ENCODE measurements around the gene LATS2.
"Not testable (repeated sequence)": the region's sequence is repeated elsewhere in the genome, so short reads cannot be mapped to it uniquely, and the experiment has no call there.

The LATS2 gene

GRCh38 chr13:20991741-20992520, 69.5 kb downstream of the LATS2 start:
- no peak for DNase-seq (ENCODE audit: low read depth)

DNA sequence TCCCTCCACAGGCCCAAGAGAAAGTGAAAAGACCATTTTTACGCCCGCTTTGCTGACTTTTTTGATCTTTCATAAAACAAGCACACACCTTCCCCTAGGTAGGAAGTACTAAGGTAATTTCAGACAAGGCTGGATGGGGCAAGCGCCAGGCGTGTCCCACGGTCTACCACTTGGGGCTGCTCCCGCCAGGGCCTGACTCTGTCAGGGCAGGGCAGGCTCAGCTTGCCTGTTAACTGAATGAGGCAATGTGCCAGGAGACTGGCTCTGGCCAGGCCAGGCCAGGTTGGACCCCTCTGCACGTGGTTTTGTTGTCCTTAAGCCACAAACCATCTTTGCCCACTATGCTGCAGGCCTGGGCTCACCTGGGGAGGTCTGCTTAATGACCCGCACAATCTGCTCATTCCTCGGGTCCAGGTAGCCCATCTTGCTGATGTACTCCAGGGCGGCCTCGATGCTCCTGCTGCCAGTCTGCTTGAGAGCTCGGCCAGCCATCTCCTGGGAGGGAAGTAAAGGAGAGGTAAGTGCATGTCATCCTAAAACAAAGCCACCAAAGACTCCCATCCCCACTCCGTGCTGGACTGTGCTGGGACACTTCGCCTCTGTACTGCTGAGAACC, 70.4 kb downstream of the LATS2 start:
- DNase-seq (ENCODE audit: low read depth): no peak

- DNase-seq (ENCODE audit: low read depth): no peak
Measured at GRCh38 chr13:20989656-20990321, 71.6 kb downstream of the LATS2 start.

GRCh38 chr13:20988909-20989655, 72.3 kb downstream of the LATS2 start:
- DNase-seq (ENCODE audit: low read depth): no peak

- no peak for DNase-seq (ENCODE audit: low read depth)
Measured at GRCh38 chr13:20988033-20988908, 73.1 kb downstream of the LATS2 start.

DNA sequence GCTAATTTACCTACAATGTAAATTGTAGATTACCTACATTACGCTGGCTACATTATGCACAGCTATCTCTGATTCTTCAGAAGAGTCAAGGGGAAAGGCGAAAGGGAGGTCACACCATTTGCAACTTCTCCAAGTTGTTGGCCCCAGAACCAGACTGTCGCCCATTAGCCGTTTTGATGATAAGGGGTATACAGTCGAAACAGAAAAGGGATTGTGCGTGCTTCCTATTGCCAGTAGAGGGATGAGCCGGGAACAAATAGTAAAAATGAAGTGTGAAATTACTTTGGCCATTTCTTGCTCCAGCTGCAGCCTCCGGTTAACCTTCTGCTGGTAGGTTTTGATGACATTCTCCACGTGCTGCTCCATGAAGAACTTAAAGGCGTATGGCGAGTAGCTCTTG, 73.8 kb downstream of the LATS2 start:
- DNase-seq (ENCODE audit: low read depth): no peak

- DNase-seq (ENCODE audit: low read depth): no peak
Measured at GRCh38 chr13:20984879-20985278, 76.5 kb downstream of the LATS2 start.

- no peak for DNase-seq (ENCODE audit: low read depth)
Measured at GRCh38 chr13:20983386-20983785, 78.0 kb downstream of the LATS2 start.

GRCh38 chr13:20981370-20982095, 79.9 kb downstream of the LATS2 start:
- no peak for DNase-seq (ENCODE audit: low read depth)

DNA sequence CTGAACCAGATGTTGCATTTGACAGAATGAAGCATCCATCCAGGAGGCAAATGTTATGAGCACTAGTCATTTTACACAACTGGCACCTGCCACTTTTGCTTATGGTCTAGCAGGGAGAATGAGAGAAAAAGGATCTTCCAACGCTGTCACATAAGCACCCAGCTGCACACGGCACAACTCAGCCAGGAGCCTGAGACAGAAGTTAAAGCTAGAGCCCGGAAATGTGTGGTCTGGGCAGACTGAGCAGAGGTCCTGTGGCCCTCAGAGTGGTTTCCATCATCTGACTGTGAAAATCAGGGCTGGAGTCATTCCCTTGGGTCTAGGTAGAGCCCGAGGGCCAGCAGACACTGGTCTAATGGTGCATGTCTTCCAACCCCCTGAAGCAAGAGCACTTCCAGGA, 80.5 kb downstream of the LATS2 start:
- no peak for DNase-seq (ENCODE audit: low read depth)

DNA sequence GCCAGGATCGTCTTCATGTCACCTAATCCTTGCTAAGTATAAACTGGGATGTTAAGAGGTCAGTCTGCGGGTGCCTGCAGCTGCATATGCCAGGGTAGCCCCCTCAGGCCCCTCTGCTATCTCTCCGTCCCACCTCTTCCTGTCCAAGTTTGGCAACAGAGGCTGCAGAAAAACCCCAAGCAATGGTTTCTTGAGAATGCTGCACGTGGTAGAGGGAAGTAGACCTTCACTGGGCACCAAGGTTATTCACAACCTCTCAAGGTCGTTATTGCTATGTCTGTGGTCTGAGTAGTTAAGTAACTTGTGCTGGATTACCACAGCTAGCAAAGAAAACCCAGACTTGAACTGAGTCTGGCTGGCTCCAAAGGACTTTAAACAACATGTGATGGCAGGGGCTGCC, 81.0 kb downstream of the LATS2 start:
- no peak for DNase-seq (ENCODE audit: low read depth)

DNA sequence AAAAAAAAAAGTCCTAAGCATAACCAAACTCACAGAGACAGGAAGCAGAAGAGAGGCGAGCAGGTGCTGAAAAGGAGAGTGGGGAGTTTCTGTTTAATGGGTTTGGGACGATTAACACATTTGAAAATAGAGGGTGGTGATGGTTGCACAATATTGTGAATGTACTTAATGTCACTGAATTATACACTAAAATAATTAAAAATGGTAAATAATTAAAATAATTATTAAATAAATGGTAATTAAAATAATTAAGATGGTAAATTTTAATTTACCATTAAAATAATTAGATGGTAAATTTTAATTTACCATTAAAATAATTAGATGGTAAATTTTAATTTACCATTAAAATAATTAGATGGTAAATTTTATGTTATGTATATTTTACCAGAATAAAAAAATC, 84.0 kb downstream of the LATS2 start:
- no peak for DNase-seq (ENCODE audit: low read depth)

- no peak for DNase-seq (ENCODE audit: low read depth)
Measured at GRCh38 chr13:20974981-20975585, 86.3 kb downstream of the LATS2 start.

- no peak for DNase-seq (ENCODE audit: low read depth)
Measured at GRCh38 chr13:20973886-20974425, 87.4 kb downstream of the LATS2 start.

DNA sequence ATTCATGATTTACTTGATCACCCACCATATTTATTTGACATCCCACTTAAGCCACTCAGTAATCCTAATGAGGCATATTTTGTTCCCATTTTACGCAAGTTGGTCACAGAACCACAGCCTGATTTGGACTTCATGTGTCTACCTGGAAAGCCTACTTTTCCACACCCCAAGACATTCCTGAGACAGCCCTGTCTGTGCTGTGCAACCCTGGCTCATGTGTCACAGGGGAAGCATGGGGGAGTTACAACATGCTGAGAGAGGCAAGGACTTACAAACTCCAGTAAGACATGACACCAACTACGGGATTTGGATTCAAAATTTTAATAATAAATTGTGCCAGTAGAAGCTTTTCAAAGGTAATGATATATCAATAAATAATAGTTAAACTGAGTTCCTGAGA, 88.7 kb downstream of the LATS2 start:
- DNase-seq (ENCODE audit: low read depth): no peak

GRCh38 chr13:20969182-20969581, 92.2 kb downstream of the LATS2 start:
- DNase-seq (ENCODE audit: low read depth): no peak

DNA sequence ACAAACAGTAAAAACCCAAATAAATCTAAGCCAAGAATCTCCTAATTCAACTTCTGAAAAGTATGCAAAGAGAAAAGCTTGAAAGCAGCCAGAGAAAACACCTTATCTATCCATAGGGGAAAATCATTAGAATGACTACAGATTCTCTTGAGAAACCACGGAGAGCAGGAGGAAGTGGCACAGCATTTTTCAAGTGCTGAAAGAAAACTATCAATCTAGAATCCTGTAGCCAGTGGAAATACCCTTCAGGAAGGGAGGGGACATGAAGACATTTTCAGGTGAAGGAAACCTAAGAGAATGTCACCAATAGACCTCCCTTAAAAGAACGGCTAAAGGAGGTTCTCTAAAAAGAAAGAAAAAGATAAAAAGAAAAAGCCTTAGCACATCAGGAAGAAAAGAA, 92.6 kb downstream of the LATS2 start:
- no peak for DNase-seq (ENCODE audit: low read depth)

DNA sequence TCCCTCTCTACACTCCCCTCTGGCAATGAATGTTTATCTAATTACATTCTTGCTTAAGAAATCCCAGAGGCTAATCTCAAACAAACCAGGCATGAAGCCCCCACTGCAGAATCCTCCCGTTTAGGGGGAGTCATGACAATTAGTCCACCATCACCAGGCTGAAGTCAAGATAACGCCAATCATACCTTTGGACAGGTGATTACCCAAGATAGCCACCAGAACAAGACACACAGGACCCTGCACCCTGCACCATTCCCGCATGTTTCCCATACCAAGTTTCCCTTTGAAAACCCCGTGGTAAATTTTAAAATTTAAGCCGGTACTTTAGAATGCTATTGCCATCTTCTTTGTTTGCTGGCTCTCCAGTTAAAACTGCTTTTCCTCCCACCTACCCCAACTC, 94.0 kb downstream of the LATS2 start:
- DNase-seq (ENCODE audit: low read depth): no peak

GRCh38 chr13:20964904-20965303, 96.5 kb downstream of the LATS2 start:
- no peak for DNase-seq (ENCODE audit: low read depth)

- not testable (repeated sequence) for DNase-seq (ENCODE audit: low read depth)
Measured at GRCh38 chr13:20961663-20962062, 99.7 kb downstream of the LATS2 start.

Data from stimulated activated CD8-positive, alpha-beta memory T cell treated with anti-CD3 and anti-CD28 coated beads, Interleukin-12 subunit alpha, Interleukin-12 subunit beta, amount 100 ng/mL, for 4 hours (primary cell).